ENCODE data around the gene ANGPTL8.

DNA sequence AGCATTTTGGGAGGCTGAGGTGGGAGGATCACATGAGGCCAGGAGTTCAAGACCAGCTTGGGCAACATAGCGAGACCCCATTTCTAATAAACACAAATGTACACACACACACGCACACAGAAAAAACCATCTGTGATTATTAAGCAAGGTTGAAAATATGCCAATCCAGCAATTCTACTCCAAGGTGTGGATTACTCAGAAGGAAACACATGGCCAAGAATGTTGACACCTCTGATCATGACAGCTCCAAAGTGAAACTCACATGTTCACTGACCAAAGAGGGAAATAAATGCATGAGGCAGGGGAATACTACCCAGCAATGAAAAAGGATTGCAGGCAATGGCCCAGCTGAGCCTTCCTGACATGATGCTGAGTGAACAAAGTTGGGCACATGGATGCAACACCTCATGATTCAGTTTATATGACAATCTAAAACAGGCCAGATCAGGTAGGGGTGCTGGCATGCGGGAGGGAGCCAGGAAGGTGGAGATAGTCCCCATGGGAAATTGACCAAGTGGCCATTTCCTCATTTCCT, 18.5 kb downstream of the ANGPTL8 start:
- TF ChIP-seq EZH2phosphoT487 (IDR thresholded peaks at IDR 0.05; ENCODE audit: insufficient read depth, low read depth) (no peak), EZH2 (IDR thresholded peaks at IDR 0.05; ENCODE audit: insufficient read depth, poor library complexity, severe bottlenecking) (no peak)
